ENCODE measurements around the gene ACHE. TPM values are rescaled to one million over a fixed set of nuclear protein-coding genes. Genes with fewer than 3 reads are reported as not detected.
"Not testable (repeated sequence)": the region's sequence is repeated elsewhere in the genome, so short reads cannot be mapped to it uniquely, and the experiment has no call there.

The ACHE gene
- total and polyA plus RNA-seq, 2 donors from 2014 or later, result 1.6 to 3.6 TPM

DNA sequence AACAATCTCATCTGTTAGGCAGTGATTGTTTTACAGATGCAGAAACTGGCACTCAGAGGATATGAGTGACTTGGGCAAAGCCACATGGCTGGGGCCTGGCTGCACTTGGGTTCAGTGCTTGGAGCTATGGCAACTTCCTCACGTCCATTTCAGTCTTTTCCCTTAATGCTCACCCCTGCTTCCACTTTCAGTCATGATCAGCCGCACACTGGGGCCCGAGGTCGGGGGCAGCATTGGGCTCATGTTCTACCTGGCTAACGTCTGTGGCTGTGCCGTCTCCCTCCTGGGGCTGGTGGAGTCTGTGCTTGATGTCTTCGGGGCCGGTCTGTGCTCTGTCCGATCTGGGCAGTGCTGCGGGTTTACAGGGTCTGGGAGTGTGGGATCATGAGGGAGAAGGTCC, 40.2 kb downstream of the ACHE start:
- Histone ChIP-seq H3K4me1 (ENCODE audit: control insufficient read depth in 2 of 3, insufficient read depth in 2 of 3, low read depth in 1 of 3, low read length in 3 of 3) (peaks cover 0 to 9% (median 0%) of the 10 kb centered on the region in 3 donors), H3K27ac (ENCODE audit: low read depth in 2 of 2, low read length in 2 of 2) (no peak overlapping the region), H3K36me3 (ENCODE audit: control insufficient read depth in 2 of 3, insufficient read depth in 3 of 3, low read length in 3 of 3) (peaks cover 0 to 7% (median 2%) of the 10 kb centered on the region in 3 donors), H3K27me3 (ENCODE audit: control insufficient read depth, insufficient read depth, low read length) (no peaks in the 10 kb centered on the region), H3K4me3 (ENCODE audit: low read length in 3 of 3) (no peak overlapping the region), H3K9ac (ENCODE audit: low read length in 3 of 3) (no peak overlapping the region), H3K9me3 (ENCODE audit: control insufficient read depth in 2 of 3, insufficient read depth in 1 of 3, low read length in 3 of 3) (no peaks in the 10 kb centered on the region)
- DNase-seq, result peak in 1 of 5 donors; percentile 69
- intact Hi-C loops (cut with DNase I), result loop anchor here (10.0 kb wide), 1 partner anchor 51 kb away; no protein-coding TSS in a partner anchor
- TF ChIP-seq, protein P1, sequence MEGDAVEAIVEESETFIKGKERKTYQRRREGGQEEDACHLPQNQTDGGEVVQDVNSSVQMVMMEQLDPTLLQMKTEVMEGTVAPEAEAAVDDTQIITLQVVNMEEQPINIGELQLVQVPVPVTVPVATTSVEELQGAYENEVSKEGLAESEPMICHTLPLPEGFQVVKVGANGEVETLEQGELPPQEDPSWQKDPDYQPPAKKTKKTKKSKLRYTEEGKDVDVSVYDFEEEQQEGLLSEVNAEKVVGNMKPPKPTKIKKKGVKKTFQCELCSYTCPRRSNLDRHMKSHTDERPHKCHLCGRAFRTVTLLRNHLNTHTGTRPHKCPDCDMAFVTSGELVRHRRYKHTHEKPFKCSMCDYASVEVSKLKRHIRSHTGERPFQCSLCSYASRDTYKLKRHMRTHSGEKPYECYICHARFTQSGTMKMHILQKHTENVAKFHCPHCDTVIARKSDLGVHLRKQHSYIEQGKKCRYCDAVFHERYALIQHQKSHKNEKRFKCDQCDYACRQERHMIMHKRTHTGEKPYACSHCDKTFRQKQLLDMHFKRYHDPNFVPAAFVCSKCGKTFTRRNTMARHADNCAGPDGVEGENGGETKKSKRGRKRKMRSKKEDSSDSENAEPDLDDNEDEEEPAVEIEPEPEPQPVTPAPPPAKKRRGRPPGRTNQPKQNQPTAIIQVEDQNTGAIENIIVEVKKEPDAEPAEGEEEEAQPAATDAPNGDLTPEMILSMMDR (IDR thresholded peaks at IDR 0.05; ENCODE audit: borderline replicate concordance, extremely low read depth, insufficient read depth), result no peak
- FAIRE-seq, result no peak

DNA sequence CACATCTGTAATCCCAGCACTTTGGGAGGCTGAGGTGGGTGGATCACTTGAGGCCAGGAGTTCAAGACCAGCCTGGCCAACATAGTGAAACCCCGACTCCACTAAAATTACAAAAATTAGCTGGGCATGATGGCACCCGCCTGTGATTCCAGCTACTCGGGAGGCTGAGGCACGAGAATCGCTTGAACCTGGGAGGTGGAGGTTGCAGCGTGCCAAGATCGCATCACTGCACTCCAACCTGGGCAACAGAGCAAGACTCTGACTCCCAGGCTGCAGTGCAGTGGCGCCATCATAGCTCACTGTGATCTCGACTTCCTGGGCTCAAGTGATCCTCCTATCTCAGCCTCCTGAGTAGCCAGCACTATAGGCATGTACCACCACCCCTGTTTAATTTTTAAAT, 40.8 kb downstream of the ACHE start:
- H3K36me3 ChIP-seq (ENCODE audit: control insufficient read depth in 2 of 3, insufficient read depth in 3 of 3, low read length in 3 of 3); H3K9me3 ChIP-seq (ENCODE audit: control insufficient read depth in 2 of 3, insufficient read depth in 1 of 3, low read length in 3 of 3); FAIRE-seq; H3K4me1 ChIP-seq (ENCODE audit: control insufficient read depth in 2 of 3, insufficient read depth in 2 of 3, low read depth in 1 of 3, low read length in 3 of 3); H3K4me3 ChIP-seq (ENCODE audit: low read length in 3 of 3); H3K27me3 ChIP-seq (ENCODE audit: control insufficient read depth, insufficient read depth, low read length); H3K9ac ChIP-seq (ENCODE audit: low read length in 3 of 3); H3K27ac ChIP-seq (ENCODE audit: low read depth in 2 of 2, low read length in 2 of 2): not testable (repeated sequence)
- peak in 1 of 5 donors; percentile 18 for DNase-seq
- intact Hi-C loops (cut with DNase I), result loop anchor here (10.0 kb wide), 1 partner anchor 50 kb away; no protein-coding TSS in a partner anchor

DNA sequence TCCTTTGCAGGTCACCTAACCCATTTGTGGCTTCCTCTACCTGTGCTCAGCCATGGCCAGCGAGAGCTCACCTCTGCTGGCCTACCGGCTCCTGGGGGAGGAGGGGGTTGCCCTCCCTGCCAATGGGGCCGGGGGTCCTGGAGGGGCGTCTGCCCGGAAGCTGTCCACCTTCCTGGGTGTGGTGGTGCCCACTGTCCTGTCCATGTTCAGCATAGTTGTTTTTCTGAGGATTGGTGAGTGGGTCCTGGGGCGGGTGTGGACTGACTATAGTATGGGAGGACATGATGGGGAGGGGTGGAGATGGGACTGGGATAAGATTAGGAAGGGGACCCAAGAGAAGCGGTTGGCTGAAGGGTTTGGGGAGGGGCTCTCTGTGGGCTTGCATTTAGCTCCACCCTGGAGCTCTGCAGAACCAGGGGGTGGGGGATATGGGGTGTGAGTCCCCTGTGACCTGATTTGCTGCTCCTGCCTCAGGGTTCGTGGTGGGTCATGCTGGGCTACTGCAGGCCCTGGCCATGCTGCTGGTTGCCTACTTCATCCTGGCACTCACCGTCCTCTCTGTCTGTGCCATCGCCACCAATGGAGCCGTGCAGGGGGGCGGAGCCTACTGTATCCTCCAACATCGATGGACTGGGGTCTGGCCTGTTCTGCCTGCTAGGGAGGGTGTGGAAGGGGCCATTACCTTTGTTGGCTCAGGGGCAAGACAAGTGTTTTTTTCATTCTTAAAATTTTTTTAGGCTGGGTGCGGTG, 41.4 kb downstream of the ACHE start:
- Histone ChIP-seq H3K4me3 (ENCODE audit: low read length in 3 of 3) (no peak overlapping the region), H3K9ac (ENCODE audit: low read length in 3 of 3) (no peak overlapping the region), H3K27ac (ENCODE audit: low read depth in 2 of 2, low read length in 2 of 2) (no peak overlapping the region), H3K9me3 (ENCODE audit: control insufficient read depth in 2 of 3, insufficient read depth in 1 of 3, low read length in 3 of 3) (no peaks in the 10 kb centered on the region), H3K4me1 (ENCODE audit: control insufficient read depth in 2 of 3, insufficient read depth in 2 of 3, low read depth in 1 of 3, low read length in 3 of 3) (peaks cover 0 to 9% (median 0%) of the 10 kb centered on the region in 3 donors), H3K36me3 (ENCODE audit: control insufficient read depth in 2 of 3, insufficient read depth in 3 of 3, low read length in 3 of 3) (peaks cover 0 to 2% (median 0%) of the 10 kb centered on the region in 3 donors), H3K27me3 (ENCODE audit: control insufficient read depth, insufficient read depth, low read length) (no peaks in the 10 kb centered on the region)
- intact Hi-C loops (cut with DNase I), result loop anchor here (10.0 kb wide), 1 partner anchor 50 kb away; no protein-coding TSS in a partner anchor
- FAIRE-seq (no peak), DNase-seq (peak in 1 of 5 donors; percentile 70)
- TF ChIP-seq, protein P1 (IDR thresholded peaks at IDR 0.05; ENCODE audit: borderline replicate concordance, extremely low read depth, insufficient read depth), result no peak

DNA sequence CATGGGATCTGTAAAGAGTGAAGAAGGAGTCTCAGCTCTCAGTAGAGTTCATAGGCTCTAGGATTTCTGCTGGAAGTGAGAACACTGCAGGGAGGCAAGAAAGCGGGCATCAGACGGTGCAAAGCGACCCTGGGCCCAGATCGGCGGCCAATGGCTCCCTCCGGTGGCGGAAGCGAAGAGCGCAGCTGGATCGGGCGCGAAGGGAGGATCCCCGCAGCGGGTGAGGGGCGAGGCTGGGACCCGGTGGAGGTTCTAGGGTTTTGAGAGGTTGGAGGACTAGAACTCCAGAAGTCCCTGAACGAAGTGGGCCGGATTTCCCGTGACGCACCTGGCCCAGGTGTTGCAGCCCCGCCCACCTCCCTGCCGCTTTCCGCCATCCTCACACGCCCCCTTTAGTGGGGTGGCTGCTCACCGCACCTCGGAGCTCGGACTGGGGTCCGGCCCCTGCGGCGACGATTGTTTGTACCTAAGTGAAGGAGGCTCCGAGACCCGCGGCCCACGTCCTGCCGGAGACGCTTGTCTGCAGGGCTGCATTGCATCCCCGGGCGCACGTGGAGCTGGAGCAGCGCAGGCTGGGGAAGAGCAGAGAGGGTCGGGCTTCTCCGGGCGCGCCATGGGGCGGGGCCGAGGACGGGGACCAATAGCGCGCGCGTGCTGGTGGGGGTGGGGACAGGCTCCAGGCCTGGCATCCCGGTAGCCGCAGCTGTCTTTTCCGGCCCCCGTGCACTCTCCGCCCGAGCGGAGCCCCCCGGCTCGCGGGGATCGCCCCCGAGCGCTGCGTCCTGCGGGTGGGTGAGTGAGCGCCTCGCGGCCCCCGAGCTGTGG, 43.4 kb downstream of the ACHE start, which contains the start of gene SLC12A9:
Gene SLC12A9, plus strand, starts transcription at position 666 of the 825 bp plus-strand sequence. CDS start 1,485 bp downstream, outside the sequence.
- Histone ChIP-seq H3K27me3 (ENCODE audit: control insufficient read depth, insufficient read depth, low read length) (no peaks in the 10 kb centered on the region), H3K4me3 (ENCODE audit: low read length in 3 of 3) (peak within 1 kb of the TSS; percentile 41 to 69 (median 67)), H3K4me1 (ENCODE audit: control insufficient read depth in 2 of 3, insufficient read depth in 2 of 3, low read depth in 1 of 3, low read length in 3 of 3) (peaks cover 0 to 9% (median 0%) of the 10 kb centered on the region in 3 donors), H3K9me3 (ENCODE audit: control insufficient read depth in 2 of 3, insufficient read depth in 1 of 3, low read length in 3 of 3) (no peaks in the 10 kb centered on the region), H3K27ac (ENCODE audit: low read depth in 2 of 2, low read length in 2 of 2) (no peak within 1 kb of the TSS), H3K36me3 (ENCODE audit: control insufficient read depth in 2 of 3, insufficient read depth in 3 of 3, low read length in 3 of 3) (no peaks in the 10 kb centered on the region), H3K9ac (ENCODE audit: low read length in 3 of 3) (peak within 1 kb of the TSS; percentile 15 to 55 (median 46))
- intact Hi-C loops (cut with DNase I), result loop anchor here (10.0 kb wide), 1 partner anchor 47 kb away; no protein-coding TSS in a partner anchor
- TF ChIP-seq, protein P1 (IDR thresholded peaks at IDR 0.05; ENCODE audit: borderline replicate concordance, extremely low read depth, insufficient read depth), result peak; percentile 94
- no peak for FAIRE-seq
- DNase-seq, result peak; percentile 91 to 97 (median 94)
